GM21526 (cell line): ENCODE data around the gene PYGM.

ENCODE experiments used
- ATAC-seq: cut with Tn5 transposase; IDR thresholded peaks from one replicate; pipeline ENCODE4 v1.9.1; 2021; ENCODE audit warnings: moderate library complexity; ENCODE audit not compliant: unreplicated experiment, low FRiP score

PYGM gene

DNA sequence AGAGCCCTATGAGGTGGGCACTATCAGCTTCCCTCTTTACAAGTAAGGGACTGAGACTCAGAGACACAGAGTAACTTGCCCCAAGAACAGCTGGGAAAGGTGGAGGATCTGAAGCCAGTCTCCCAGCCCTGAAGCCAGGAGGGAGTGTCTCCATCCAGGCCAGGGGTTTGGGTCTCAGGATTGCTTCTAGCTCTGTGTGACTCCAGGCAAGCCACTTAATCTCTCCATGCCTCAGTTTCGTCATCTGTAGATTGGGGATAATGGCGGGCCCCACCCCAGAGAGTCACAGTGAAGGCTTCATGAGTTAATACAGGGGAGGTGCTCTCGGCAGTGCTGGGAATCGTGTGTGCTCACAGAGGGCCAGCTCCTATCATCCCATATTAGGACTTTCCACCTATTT is 32.7 kb upstream of the PYGM start:
- ATAC-seq, result no peak

GRCh38 chr11:64791781-64792291 is 32.1 kb upstream of the PYGM start:
- ATAC-seq, result no peak

- no peak for ATAC-seq
These were observed 30.7 kb upstream of the PYGM start for GRCh38 chr11:64790205-64791095.

- no peak for ATAC-seq
These were observed 29.8 kb upstream of the PYGM start for GRCh38 chr11:64789331-64790204.

DNA sequence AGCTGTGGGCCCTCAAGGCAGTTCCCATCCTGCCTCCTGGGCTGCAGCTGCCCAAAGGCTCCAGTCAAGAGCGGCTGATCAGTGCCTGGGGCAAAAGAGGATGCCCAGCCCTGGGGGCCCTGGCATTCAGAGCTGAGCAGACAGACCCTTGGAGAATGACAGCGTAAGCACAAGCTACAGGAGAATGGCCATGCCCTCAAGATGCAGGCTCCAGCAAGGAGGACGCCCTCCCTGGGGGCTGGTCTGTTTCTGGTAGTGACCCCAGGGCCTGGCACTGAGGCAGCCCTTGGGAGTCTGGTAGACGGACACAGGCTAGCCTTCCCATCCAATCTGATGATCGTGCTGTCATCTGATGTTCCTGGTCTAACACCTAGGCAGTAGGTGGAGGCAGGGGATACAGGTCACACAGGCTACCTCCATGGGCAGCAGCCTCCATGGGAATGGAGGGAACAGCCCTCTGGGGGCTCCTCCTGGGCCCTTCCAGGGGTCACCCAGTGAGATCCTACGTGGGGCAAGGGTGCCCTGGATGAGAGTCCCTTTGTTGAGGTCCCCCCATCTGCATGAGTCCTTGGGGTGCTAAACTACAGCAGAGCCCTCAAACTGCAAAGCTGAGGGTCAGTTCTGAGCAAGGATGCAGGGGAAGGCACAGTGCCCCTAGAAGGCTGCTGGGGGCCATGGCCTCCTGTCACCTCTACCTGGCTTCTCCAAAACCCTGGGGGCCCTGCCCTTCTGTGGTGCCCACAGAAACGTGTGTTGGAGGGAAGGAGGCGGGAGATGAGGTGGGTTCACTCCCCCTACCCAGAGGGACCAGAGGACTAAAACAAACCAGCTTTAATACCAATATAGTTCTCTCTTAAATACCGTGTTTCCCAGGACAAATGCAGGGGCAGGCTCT is 28.8 kb upstream of the PYGM start:
- no peak for ATAC-seq

DNA sequence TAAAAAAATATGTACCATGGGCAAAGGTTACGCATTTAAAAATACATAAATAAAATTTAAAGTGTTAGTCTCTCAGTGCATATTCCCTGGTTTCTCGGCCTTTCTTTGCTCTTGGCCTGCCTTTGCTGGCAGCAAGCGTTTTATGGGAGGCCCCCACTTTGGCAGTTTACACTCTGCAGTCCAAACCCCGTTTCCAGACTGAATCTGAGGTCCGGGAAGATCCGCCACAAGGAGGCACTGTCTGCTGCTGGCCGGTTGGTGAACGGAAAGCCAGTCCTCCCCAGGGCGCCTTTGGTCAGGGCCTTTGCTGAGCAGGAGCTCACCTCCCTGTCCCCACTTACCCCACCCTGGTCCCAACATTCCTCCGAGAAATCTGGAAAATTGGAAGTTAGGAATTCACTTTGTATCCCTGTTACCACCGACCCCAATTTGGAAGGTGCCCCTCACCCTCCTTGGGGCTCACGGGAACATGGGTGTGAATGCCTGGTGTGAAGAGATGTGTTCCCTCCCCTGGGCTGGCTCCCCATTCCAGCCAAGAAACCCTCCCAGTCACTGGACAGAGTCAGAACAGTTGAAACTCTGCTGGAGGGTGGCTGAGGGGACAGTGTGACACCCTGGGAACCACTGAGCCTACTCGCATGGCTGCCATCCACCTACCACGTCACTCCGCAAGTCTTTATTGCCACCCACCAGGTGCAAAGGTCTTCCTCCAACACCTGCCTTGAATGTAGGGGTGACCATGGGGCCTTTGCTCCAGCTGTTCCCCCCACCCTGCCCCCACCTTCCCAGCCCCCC is 27.9 kb upstream of the PYGM start:
- no peak for ATAC-seq

GRCh38 chr11:64786308-64786707 is 26.5 kb upstream of the PYGM start:
- ATAC-seq, result no peak

- ATAC-seq, result no peak
These were observed 25.2 kb upstream of the PYGM start for GRCh38 chr11:64784813-64785581.

DNA sequence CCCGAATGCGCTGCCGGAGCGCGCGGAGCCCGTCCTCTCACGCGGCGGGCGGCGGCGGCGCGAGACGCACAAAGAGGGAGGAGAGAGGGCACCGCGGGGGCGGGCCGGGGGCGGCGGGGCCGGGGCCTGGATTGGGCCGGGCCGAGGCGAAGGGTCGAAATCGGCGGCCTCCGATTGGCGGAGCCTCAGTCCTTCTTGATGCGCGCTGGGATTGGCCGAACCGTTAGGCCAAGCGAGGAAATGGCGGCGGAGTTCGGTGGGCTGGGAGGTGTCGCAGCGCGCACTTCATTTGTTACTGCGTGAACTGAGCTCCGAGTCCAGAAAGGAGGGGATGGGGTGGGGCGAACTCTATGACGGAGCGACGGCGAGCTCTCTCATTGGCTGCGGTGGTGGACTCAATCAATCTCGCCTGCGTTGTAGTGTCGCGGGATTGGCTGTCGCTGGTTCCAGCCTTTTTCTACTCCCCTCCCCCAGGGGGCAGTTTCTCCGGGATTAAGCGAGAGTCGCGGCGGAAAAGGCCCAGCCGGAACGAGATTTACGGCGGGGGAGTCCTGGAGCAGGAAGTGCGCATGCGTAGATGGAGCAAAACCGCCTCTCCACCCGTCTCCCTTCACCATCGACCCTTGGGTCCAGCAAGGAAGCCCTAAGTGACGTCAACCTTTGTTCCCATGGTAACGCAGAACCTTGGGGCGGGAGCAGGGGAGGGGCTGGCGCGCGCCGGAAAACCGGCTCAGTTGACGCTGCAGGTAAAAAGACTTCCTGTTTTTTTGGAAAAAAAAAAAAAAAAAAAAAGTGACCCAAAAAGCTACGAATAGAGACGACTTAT is 18.9 kb upstream of the PYGM start, which contains the start of gene SF1:
Gene SF1 (minus strand): TSS at position 70 of the 826 bp plus-strand sequence. CDS start 150 bp downstream, outside the sequence.
- ATAC-seq, result peak; percentile 73

DNA sequence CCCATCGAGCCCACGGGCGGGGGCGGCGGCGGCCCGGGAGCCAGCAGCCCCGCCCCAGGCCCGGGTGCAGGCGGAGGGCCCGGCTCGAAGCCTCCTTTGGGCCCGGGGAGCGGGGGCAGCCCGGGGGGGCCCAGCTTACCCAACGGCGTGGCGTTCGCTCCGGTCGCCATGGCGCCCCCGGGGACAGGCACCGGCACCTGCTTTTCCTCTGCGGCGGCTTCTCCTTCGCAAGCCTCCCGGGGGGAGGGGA is 18.4 kb upstream of the PYGM start:
- ATAC-seq, result peak; percentile 9

DNA sequence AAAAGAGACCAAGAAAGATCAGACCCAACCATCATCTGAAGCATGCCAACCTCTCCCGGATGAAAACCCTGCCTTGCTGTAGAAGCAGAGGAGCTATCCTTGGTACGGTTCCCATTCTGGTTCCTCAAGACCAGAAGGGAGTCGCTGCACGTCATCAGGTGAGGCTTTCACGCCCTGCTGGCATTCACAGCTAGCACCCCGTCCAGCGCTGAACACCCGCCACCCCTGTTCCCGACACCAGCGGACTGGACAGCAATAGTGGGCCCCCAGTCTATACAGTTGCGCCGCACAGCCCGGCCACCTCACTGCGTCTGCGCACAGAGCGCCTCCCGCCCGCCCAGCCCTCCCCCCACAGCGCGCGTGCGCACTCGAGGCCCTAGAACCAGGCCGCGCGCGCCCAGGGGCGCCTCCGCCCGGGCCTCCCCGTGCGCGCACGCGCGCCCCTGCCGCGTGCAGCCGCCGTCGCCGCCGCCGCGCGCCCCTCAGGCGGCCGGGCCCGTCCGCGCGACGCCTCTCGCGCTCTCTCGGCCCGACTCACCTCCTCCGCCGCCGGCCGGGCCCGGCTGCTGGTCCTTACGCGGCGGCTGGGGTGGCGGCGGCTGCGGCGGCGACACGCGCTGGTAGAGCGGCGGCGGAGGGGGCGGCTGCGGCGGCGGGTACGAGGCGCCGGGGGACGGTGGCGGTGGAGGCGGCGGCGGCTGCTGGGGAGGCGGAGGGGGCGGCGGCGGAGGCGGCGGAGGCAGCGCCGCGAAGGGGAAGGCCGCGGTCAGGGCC is 17.9 kb upstream of the PYGM start:
- no peak for ATAC-seq

- ATAC-seq, result no peak
These were observed 17.1 kb upstream of the PYGM start for GRCh38 chr11:64776875-64777274.

DNA sequence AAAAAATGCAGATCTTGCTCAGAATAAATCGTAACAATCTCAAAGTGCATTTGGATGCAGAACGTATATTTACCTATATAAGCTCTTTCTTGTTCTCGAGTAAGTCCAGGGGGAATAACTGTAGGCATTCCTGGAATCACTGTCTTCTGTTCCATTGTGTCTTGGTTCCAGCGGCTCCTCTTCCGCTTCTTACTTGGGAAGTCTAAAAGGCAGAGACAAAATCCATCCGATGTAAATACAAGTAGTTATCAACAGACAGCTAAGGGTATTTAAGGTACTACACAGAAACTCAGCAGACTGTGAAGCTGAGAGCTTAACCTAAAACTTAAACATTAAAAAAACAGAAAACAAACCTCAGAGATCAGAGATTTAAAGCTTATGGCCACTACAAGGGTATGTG is 16.7 kb upstream of the PYGM start:
- ATAC-seq, result no peak

- ATAC-seq, result no peak
These were observed 14.4 kb upstream of the PYGM start for GRCh38 chr11:64774144-64774543.

DNA sequence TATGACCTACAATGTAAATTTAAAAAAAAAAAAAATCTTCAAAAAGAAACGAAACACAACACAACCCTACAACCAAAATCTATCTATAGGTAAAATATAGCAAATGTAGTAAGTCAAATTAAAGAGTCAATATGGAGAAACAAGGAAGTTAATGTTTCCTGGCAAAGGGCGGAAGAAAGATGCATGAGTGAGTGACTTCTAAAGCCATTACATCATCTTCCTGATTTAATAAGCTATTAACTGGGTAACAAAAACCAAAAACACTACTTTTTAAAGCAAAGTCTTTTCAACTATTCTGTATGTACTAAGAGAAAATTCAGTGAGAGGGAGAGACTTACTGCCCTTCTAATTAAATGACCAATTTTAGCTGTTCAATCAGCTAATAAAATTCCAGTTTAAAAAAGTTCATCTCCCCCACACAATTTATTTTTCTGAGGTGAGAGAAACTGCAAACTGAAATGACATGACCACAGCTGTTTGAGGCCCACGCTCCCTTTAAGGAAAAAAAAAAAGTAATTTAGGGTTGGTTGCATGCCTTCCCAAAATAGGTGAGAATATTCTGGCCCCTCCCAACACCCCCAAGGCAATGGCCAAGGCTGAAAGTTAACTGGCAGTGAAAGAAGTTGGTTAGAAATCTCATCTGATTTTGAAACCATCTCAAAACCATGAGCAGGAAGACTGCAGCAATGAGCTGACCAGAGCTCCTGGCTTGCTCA is 12.7 kb upstream of the PYGM start:
- ATAC-seq, result no peak

DNA sequence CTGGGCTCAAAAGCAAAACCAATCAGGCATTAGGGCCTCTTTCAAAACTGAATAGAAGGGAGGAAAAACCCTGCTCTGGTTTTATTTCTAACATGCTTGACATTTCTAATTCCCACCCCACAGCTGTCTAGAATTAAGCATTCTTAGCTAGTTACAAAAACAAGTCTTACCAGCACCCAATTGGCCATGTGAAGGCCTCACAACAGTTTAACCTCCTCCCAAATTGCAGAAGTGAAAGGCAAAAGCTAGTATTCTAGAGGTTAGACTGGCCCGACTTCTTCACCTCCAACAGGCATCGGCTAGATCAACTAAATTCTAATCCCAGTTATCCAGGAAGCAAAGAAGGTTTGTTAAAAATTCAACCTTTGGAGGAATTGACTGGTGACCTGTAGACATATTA is 12.1 kb upstream of the PYGM start:
- ATAC-seq, result no peak

DNA sequence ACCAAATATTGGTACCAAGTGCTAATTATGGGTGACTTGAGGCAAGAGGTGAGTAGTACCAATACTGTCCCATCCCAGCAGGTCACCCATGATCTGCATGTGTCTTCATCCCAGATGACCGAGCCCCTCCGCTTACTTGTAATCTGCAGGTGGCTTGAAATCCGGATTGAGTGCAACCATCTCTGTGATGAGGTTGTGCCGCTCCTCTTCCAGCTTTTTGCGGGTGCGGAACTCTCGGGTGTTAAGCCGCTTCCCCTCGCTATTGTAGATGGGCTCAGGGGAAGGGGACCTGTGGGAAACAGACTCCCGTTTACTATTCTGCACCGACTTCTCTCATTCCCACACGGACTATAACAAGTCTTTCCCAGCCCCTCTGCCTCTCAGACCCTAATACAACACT is 10.3 kb upstream of the PYGM start:
- ATAC-seq, result no peak
